ENCODE data around the gene PSMC1.
A peak's percentile ranks its signal among the peaks of the same experiment; 100 is the strongest.

The PSMC1 gene

GRCh38 chr14:90293766-90294730, 37.7 kb downstream of the PSMC1 start:
- Histone ChIP-seq H3K27me3 (no peaks in the 10 kb centered on the region), H3K4me3 (ENCODE audit: low read depth in 1 of 2, low read length in 1 of 2) (peak overlapping the region in 1 of 2 experiments; percentile 4), H3K27ac (peak overlapping the region; percentile 91), H3K36me3 (peaks cover 23% of the 10 kb centered on the region), H3K4me1 (ENCODE audit: control insufficient read depth in 1 of 2, insufficient read depth in 1 of 2, low read depth in 1 of 2, low read length in 1 of 2) (peaks cover 67 to 71% of the 10 kb centered on the region in 2 experiments), H3K9me3 (no peaks in the 10 kb centered on the region)
- TF ChIP-seq, protein P1, sequence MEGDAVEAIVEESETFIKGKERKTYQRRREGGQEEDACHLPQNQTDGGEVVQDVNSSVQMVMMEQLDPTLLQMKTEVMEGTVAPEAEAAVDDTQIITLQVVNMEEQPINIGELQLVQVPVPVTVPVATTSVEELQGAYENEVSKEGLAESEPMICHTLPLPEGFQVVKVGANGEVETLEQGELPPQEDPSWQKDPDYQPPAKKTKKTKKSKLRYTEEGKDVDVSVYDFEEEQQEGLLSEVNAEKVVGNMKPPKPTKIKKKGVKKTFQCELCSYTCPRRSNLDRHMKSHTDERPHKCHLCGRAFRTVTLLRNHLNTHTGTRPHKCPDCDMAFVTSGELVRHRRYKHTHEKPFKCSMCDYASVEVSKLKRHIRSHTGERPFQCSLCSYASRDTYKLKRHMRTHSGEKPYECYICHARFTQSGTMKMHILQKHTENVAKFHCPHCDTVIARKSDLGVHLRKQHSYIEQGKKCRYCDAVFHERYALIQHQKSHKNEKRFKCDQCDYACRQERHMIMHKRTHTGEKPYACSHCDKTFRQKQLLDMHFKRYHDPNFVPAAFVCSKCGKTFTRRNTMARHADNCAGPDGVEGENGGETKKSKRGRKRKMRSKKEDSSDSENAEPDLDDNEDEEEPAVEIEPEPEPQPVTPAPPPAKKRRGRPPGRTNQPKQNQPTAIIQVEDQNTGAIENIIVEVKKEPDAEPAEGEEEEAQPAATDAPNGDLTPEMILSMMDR (IDR thresholded peaks at IDR 0.05) = no peak

GRCh38 chr14:90294872-90295271, 38.5 kb downstream of the PSMC1 start:
- H3K4me1 ChIP-seq (ENCODE audit: control insufficient read depth in 1 of 2, insufficient read depth in 1 of 2, low read depth in 1 of 2, low read length in 1 of 2) = peaks cover 67 to 71% of the 10 kb centered on the region in 2 experiments
- no peaks in the 10 kb centered on the region for H3K27me3 ChIP-seq
- no peaks in the 10 kb centered on the region for H3K9me3 ChIP-seq
- H3K36me3 ChIP-seq = peaks cover 20% of the 10 kb centered on the region
- H3K4me3 ChIP-seq (ENCODE audit: low read depth in 1 of 2, low read length in 1 of 2) = peak overlapping the region in 1 of 2 experiments; percentile 56
- H3K27ac ChIP-seq = peak overlapping the region; percentile 91
- TF ChIP-seq, protein P1 (IDR thresholded peaks at IDR 0.05) = no peak

DNA sequence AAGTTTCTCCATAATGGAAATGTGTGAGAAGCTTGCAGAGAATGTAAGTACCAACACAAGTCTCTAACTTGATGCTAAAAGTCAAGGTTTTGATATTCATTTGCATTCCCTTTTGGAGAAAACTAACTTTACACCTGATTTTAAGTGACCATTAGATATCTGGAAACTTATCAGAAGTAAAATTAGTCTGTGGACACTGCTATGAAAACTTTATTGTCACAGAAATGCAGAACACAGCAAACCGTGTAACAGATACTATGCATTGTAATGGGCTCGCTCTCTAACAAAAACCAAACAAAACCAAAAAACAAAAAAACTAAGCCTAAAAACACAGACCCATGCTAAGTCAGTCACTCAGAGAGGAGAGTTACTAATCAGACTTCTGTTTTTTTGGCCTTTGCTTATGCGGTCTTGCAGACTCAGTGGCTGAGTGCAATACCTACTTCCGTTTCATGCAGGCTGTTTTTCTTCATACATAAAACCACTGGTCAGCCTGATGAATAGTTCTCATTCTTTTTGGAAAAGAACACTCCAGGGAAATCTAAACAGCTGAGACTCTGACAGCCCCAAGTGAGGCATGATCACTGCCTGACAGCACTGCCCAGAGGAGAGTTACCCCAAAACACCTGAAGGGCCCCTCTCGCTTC, 39.6 kb downstream of the PSMC1 start:
- no peaks in the 10 kb centered on the region for H3K9me3 ChIP-seq
- TF ChIP-seq, protein P1 (IDR thresholded peaks at IDR 0.05) = no peak
- peaks cover 72 to 79% of the 10 kb centered on the region in 2 experiments for H3K4me1 ChIP-seq (ENCODE audit: control insufficient read depth in 1 of 2, insufficient read depth in 1 of 2, low read depth in 1 of 2, low read length in 1 of 2)
- peaks cover 16% of the 10 kb centered on the region for H3K36me3 ChIP-seq
- H3K4me3 ChIP-seq (ENCODE audit: low read depth in 1 of 2, low read length in 1 of 2) = peak overlapping the region; percentile 47 to 56
- H3K27ac ChIP-seq = peak overlapping the region; percentile 91
- H3K27me3 ChIP-seq = no peaks in the 10 kb centered on the region

DNA sequence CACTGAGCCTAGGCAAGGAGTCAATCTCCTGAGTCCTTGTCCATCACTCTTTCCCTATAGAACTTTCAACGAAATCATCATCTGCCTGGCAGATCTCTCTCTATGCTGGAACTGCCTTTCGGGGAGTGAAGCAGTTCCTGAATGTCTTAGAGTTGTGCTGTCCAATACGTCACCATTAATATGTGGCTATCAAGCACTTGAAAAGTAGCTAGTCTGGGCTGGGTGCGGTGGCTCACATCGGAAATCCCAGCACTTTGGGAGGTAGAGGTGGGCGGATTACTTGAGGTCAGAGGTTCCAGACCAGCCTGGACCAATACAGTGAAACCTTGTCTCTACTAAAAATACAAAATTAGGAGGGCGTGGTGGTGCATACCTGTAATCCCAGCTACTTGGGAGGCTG, 40.3 kb downstream of the PSMC1 start:
- TF ChIP-seq, protein P1 (IDR thresholded peaks at IDR 0.05) = no peak
- Histone ChIP-seq H3K27me3 (no peaks in the 10 kb centered on the region), H3K9me3 (no peaks in the 10 kb centered on the region), H3K27ac (peak overlapping the region; percentile 91), H3K4me1 (ENCODE audit: control insufficient read depth in 1 of 2, insufficient read depth in 1 of 2, low read depth in 1 of 2, low read length in 1 of 2) (peaks cover 78 to 86% of the 10 kb centered on the region in 2 experiments), H3K4me3 (ENCODE audit: low read depth in 1 of 2, low read length in 1 of 2) (peak overlapping the region; percentile 47 to 56), H3K36me3 (peaks cover 12% of the 10 kb centered on the region)

DNA sequence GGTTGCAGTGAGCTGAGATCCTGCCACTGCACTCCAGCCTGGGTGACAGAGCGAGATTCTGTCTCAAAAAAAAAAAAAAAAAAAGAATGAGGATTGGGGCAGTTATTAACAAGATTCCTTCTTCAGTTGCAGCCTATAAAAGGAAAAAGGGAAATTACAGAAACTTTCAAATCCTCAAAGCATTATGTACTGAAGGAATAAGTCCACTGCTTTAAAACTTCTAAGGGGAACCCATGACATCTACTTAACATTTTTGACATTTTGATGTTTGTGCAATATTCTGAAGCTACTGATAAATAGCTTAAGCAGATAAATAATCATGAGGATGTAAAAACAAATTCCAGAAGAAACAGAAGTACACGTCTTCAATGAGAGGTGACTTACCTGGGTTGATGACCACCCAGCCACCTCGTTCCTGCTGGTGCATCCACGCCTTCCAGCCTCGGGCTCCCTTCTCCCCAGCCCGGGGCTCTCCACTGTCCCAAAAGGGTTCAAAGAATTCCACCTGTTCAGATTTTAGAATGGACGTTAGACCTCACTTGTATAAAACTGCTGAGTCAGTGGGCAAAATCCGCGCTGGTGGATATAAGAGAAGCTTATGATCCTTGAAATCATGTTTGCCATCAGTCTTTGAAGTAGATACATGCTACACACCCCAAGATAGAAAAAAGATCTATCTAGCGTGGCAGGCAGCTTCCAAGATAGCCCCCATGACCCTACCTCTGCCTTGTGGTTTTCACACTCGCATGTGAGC, 41.7 kb downstream of the PSMC1 start:
- Histone ChIP-seq H3K27me3 (no peaks in the 10 kb centered on the region), H3K4me3 (ENCODE audit: low read depth in 1 of 2, low read length in 1 of 2) (no peak overlapping the region), H3K9me3 (no peaks in the 10 kb centered on the region), H3K36me3 (peaks cover 10% of the 10 kb centered on the region), H3K4me1 (ENCODE audit: control insufficient read depth in 1 of 2, insufficient read depth in 1 of 2, low read depth in 1 of 2, low read length in 1 of 2) (peaks cover 80 to 92% of the 10 kb centered on the region in 2 experiments), H3K27ac (peak overlapping the region; percentile 91)
- TF ChIP-seq, protein P1 (IDR thresholded peaks at IDR 0.05) = no peak
